ENCODE results near the gene VPS26A.

GRCh38 chr10:69087590-69088470 is 36.1 kb upstream of the VPS26A start, which contains the start of gene SRGN:
- TF ChIP-seq CTCF (IDR thresholded peaks at IDR 0.05; ENCODE audit: low read length) (no peak), EZH2 (IDR thresholded peaks at IDR 0.05; ENCODE audit: borderline replicate concordance, low read length) (no peak)

All from OCI-LY1 (cell line).